Raji (cell line): ENCODE results near the gene ALDH2.

ENCODE experiments used
- POLR2A ChIP-seq: IDR thresholded peaks from 2 replicates; pipeline ENCODE4 v1.6.1; 2011; ENCODE audit warnings: low read depth, low read length, control low read depth; ENCODE audit not compliant: insufficient read depth

ALDH2 gene

DNA sequence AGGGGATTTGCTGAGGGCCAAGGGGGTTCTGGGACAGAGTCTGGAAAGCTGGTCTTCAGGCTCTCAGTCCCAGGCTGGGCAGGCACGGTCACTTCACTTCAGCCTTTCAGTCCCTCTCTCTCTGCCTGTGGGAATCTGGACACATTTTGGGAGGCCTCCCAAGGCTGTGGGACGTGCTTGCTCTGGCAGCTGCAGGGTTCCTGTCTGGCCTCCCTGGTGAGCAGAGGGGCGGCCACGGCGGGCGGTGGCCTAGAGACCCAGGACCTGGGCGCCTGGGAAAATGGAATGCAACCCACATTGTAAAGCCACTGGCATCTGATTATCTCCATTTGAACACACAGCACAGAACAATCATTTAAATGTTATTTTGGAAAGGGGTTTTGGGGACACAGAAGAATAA, 10.1 kb upstream of the ALDH2 start:
- no peak for TF ChIP-seq POLR2A

DNA sequence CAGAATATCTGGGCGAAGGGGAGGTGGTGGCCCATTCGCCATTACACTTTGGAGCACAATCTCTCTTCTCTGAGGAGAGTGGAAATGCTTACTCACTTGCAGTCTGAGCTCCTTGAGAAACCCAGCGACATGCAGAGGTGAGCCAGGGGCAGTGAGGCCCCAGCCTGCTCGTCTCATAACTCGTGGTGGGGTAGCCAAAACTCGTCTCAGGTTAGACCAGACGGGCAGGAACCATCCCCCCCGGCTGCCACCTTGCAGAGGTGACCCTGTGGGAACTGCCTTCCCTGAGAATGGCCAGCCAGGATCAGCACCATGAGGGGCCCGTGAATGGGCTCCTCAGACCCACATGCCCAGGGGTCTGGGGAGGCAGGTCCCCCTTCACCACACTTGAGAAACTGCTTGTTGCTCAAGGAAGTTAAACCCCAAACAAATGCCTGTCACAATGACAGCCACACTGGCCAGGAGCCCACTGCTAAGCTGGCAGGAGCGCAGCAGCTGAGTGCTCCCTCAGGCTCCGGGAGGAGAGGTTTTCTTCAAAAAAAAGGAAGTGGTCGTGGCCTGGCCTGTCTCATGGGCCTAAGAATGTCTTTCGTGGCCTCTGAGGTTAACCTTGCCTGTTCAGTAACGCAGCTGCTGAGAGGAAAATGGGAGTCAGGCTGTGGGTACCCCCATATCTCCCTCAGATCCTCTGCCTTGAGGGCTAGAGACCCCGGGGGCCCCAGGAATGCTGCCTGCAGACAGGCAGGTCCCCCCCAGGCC, 9.2 kb upstream of the ALDH2 start:
- TF ChIP-seq POLR2A = no peak

DNA sequence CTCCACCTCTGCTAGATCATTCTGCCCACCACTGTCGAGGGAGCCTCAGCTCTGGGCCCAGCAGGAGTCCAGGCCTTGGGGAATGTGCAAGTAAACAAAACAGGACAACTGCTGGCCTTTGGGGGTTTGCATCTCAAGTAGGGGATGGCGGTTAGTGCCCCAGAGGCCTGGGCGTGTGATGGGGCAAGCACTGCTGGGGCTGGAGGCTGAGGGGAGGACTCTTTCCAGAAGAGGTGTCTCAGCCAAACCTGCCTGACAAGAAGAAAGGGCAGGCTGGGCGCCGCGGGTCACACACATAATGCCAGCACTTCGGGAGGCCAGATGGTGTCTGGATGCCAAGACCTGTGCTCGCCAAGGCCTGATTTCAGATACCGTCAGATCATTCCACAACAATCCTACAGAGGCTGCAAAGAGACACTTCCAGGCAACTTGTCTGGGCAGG, 8.6 kb upstream of the ALDH2 start:
- no peak for TF ChIP-seq POLR2A

DNA sequence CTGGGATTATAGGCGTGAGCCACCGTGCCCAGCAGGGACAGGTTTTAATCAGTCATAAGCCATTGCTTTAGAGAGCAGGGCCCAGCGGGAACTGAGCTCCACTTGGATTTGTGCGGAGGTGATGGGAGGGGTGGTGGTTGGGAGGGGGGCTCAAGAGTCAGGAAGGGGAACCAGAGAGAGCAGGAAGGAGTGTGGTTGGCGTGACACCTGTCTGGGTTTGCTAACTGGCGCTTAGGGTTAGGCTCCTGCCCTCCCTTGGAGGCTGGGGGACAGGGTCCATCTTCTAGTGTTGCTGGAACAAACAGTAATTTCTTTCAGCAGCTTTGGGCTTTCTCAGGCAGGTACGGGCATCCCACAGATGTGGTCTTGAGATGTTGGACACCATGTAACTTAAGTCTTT, 7.5 kb upstream of the ALDH2 start:
- no peak for TF ChIP-seq POLR2A

DNA sequence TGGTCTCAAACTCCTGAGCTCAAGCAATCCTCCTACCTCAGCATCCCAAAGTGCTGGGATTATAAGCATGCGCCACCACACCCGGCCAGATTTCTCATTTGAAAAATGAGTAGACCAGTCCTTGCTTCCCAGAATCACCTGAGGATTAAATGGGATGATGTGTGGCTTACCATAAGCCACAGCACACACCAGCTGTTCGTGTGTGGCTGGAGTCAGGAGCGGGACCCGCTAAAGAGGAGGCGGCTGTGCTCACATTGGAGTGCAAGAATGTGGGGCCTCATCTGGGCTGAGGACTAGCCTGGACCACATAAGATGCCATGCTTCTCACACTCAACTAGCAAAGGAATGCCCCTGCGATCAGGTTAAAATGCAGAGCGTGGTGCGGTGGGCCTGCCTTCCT, 6.7 kb upstream of the ALDH2 start:
- no peak for TF ChIP-seq POLR2A

DNA sequence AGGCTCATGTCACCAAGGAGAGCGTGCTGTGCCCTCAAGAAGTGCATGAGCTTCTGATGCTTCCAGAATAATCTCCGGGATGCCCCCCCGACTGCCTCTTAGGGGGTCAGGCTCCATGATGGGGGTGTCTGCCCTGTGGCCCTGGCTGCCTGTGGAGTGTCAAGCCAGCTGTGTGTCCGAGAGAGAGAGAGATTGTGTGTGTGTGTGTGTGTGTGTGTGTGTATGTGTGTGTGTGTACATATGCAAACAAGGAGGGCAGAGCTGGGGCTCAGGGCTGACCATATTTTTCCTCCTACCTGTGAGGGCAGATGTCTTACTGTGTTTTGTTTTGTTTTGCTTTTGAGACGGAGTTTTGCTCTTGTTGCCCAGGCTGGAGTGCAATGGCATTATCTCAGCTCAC, 5.6 kb upstream of the ALDH2 start:
- TF ChIP-seq POLR2A = no peak

DNA sequence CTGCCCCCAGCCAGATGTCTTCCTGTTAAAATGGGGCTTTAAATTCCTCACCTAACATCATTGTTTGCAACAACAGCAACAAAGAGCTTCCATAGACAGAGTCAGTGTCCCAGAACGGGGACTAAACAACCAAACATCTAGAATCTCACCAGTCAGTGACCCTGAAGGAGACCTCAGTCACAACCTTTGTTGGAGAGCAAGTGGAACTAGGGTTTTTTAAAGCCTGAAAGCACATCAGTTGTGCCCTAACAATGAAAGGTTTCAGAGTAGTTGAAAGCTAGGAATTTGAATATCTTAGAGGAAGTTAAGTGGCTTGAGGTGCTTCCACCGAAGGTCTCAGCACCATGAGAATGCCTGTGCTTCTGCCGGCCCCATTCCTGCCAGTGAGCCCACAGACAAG, 5.0 kb upstream of the ALDH2 start:
- no peak for TF ChIP-seq POLR2A

DNA sequence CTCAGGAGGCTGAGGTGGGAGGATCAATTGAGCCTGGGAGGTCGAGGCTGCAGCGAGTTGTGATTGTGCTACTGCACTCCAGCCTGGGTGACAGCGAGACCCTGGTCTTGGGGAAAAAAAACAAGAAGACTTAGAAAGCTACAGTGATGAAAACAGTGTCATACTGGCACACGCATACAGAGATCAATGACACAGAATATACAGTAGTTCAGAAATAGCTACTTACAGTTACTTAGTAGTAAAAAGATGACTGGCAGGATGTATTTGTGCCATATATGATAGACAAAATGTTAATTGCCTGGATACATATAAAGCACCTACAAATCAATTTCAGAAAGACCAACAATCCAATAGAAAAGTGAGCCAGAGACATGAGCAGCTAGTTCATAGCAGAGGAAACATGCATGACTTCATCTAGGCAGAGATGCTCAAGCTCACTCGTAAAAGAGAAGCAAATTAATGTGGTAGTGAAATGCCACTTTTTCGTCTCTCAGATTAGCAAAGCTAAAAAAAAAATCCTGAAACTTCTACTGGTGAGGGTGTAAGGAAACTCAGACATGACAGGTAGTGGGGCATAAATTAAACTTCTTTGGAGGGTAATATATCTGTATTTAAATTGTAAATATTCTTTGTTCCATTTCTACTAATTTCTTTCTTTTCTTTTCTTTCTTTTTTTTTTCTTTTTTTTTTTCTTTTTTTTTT, 2.5 kb upstream of the ALDH2 start:
- no peak for TF ChIP-seq POLR2A

DNA sequence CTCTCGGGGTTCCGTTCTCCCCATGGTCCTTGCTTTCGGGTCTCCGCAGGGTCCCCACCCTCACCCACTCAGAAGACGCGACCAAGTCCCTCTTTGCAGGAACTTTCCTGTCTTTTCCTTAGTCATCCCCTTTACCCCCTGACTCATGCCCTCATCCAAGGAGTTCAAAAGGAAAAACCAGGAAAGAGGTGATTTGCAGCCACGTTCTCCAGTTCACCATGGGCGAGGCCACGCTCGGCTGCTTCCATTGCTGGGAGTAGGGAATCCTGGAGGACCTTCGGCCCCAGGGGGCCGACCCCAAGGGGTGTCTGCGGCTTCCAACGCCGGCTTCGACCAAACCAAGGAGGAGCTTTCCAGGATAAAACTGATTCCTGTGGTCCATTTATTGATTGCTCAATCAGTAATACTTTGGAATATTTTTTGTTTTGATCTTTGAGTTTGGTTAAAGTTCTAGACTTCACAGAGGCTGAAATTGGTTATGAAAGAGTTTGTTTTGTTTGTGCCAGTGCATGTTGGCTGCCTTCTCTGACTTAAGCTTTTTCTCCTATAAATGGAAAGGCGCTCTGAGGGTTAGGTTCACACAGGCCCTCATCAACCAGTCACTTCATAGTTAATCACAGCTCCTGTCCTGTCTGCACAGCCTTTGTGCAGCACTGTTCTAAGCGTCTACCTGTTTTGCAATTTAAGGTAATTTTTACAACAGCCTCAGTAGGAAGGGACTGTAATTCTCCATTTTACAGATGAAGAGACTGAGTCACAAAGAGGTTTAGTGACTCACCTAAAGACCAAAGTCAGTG, 827 bp downstream of the ALDH2 start:
- TF ChIP-seq POLR2A = no peak

DNA sequence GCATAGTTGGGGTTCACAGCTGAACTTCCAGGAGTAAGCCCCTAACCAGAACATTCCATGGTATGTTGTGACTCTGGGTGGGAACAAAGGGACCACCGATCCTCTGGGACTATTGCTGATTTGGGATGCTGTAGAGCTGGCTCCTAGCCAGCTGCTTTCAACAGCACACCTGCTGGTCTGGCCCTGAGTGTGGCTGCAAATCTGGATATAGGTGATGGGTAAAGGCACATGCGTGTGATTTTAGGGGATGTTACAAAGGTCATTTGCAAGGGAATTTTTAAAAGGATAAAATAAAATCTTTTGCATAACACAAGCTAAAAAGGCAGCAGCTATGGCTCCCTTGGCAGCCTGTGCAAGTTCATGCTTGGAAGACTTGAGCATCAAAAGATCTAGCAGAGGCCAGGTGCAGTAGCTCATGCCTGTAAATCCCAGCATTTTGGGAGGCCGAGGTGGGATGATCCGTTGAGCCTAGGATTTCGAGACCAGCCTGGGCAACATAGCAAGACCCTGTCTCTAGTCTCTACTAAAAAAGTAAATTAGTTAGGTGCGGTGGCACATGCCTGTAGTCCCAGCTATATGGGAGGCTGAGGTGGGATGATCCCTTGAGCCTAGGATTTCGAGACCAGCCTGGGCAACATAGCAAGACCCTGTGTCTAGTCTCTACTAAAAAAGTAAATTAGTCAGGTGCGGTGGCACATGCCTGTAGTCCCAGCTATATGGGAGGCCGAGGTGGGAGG, 1.6 kb downstream of the ALDH2 start:
- TF ChIP-seq POLR2A = no peak

DNA sequence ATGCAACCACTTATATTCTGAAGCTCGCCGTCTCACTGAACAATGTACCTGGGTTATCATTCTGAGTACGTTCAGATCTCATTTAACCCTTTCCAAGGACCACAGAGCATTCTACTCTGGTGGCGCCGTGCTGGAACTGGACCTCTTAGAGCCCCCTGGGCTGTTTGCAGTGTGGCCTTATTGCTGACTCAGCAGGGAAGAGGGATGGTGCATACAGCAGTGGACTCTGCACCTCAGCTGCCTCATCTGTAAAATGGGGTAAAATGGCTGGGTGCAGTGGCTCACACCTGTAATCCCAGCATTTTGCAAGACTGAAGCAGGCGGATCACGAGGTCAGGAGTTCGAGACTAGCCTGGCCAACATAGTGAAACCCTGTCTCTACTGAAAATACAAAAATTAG, 2.9 kb downstream of the ALDH2 start:
- no peak for TF ChIP-seq POLR2A

DNA sequence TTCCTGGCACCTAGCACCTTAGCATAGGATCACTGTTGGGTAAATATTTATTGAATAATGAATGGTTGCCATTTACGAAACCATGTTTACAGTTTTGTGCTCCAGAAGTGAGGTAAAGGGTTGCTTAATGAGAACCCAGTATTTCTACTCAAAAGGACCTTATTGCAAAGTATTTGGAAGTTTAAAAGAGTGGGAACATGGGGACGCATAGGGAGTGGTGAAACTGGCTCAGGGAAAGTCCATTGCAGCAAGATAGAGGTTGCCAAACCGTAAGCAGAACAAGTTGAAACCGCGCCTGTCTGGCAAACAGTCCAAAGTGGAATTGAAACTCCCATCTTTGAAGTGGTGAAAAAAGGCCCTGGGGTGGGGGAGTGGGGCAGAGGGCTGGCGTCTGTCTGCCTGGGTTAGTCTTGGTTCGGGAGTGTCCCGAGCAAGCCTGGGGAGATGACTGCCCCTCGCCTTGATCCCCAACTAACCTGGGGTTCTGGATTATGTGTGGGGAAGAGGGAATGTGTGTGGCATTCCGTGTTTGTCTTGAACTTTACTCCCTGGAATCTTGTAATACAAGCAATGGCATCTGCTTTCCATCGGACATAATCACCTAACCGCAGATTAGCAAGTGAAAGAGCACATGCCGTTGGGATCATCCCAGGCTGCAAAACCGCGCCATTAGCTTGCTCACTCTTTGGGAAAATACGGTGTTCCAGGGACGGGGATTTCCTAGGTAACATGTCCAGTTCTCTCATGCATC, 7.2 kb downstream of the ALDH2 start:
- no peak for TF ChIP-seq POLR2A

DNA sequence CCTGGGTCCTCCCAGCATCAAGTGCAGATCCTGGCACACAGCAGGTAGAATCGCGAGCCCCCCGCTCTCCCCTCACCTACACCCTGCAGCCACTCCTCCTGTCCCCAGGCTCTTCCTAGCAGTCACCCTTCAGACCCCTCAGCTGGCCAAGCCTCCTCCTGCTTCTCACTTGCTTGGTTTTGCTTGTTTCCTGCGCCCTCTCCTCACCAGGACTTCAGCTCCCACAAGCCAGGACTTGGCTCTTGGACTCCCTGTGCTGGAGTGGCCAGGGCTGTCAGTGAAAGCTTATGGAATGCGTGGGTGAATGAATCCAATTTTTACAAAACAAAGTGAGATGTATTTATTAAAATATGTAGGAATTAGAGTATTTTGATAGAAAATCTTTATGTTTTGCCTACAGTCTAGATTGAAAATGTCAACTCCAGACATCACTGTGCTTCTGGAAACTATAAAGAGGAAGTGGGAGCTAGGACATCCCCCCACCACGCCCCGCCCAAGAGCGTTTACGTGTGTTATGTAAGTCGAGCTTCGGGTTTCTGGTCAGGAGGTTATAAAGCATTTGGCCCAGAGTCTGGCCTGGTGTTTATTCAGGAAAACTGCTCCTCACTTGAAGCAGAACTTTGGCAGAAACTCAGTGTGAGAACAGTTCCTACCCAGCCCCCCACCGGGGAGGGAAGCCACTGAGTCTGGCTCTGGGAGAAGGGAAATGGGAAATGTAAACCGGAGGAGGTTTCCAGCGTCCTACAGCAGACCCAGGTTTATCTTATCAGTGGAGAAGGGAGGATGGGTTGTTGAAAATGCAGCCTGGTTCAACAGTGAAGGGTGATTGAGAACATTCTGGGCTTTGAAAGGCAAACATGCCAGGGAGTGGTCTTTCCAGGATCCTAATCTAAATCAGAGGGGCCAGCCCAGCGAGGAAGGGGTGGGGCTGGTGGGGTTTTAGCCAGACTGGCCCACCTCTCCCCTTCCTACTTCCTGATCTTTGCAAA, 8.8 kb downstream of the ALDH2 start:
- TF ChIP-seq POLR2A = peak; percentile 46; the same call in 1 of the 2 replicates

DNA sequence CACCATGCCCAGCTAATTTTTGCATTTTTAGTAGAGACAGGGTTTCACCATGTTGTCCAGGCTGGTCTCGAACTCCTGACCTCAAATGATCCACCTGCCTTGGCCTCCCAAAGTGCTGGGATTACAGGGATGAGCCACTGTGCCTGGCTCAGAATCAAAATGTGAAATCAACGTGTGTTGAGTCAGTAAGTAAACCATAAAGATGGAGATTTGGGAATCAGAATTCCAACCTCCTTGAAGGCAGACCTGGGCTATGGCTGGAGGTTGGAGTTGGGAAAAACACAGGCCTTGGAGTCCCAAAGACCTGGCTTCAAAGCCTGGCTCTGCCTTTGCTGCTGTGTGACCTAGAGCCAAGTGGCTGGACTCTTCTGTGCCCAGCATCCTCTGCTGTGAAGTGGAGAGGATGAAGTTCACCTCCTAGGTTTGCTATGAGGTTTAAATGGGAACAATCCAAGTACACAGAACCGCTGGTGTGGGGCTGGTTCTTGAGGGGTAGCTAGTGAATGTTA, 10.2 kb downstream of the ALDH2 start:
- TF ChIP-seq POLR2A = no peak
